Fibroblast of skin of abdomen (primary cell): ENCODE measurements around the gene DGKI.
"Not testable (repeated sequence)": the region's sequence is repeated elsewhere in the genome, so short reads cannot be mapped to it uniquely, and the experiment has no call there.

Experiments
- DNase-seq: peaks from one replicate; pipeline ENCODE4 v3.0.0-alpha.2; 2013

DGKI gene

DNA sequence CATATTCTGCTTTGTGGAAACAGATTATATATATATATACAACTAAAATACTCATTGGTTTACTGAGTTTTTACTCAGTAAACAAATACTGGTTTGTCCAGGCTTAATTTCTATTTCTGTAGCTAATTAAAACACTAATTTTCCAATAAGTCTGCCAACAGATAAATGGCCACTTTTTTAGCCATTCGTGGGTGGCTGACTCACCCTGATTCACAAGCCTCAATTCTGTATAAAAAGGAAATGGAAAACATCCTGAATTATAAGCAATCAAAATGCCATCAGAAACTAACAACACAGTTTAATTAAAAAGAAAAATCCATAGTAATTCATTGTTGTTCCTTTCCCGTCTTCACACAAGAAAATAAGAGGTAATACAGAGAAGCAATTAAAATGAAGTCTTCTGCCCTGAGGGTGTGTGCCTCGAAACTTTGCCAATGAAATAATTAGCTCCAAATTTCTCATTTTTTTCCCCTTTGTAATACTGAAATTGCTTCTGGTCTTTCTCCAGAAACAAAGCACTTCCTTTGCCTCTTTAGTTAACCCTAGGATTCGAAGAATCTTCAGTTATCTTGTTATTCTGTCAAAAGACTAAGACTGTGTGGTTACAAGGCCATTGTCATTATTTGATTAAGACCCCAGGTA lies 384.6 kb downstream of the DGKI start:
- peak; percentile 55 for DNase-seq

DNA sequence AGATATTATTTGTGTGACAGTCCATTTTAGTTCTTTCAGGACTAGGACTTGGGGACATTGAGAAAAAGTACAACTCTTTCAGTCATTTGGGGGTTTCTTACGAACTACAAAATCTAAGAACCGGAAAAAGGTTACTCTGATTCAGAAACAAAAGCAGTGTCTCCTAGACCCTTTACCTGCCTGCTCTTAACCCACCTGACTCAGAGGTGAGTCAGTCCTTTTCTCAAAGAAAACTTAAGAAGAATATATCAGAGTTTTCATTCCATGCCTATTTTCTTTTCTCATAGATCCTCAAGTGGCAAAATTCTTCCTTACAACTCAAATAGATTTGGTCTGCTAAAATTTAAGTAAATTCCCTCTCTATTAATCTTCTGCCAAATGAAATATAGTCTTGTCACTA lies 388.4 kb downstream of the DGKI start:
- DNase-seq = no peak

GRCh38 chr7:137454767-137455166 lies 392.0 kb downstream of the DGKI start:
- DNase-seq = peak; percentile 75

DNA sequence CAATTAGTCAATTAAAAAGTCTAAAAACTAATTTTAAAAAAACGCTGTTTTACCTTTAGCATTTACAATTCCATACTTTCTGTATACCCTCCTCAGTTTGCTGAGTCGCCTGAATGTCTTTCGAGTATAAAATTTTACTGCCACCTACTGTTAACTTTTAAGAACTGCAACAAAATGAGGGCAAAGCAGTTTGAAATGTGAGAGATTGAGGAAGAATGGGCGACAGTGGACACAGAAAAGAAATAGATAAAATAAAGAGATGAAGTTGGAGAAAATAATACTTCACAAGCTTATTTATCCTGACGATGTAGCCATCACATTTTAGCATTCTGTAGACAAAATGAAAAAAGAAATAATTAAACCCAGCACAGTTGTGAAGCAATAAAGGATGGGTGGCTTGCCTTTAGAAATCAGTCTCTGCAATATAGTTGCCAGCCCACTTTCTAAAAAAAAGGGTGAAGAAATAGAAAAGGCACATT lies 392.5 kb downstream of the DGKI start:
- DNase-seq = peak; percentile 62

- DNase-seq = no peak
Observed at GRCh38 chr7:137453356-137453755, 393.4 kb downstream of the DGKI start.

DNA sequence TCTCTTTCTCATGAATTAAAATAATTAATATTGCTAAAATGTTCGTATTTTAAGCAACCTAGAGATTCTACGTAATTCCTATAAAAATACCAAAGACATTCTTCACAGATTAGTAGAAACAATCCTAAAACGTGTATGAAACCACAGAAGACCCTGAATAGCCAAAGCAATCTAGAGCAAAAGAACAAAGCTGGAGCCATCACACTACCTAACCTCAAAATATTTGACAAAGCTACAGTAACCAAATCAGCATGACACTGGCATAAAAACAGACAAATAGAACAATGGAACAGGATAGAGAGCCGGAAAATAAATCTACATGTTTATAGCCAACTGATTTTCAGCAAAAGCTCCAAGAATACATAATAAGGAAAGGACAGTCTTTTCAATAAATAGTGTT lies 397.8 kb downstream of the DGKI start:
- no peak for DNase-seq

GRCh38 chr7:137448572-137448971 lies 398.2 kb downstream of the DGKI start:
- DNase-seq = not testable (repeated sequence)

- peak; percentile 52 for DNase-seq
Observed at GRCh38 chr7:137446025-137446424, 400.7 kb downstream of the DGKI start.

GRCh38 chr7:137445268-137445667 lies 401.5 kb downstream of the DGKI start:
- DNase-seq = peak; percentile 19

- peak; percentile 89 for DNase-seq
Observed at GRCh38 chr7:137443616-137444015, 403.2 kb downstream of the DGKI start.

DNA sequence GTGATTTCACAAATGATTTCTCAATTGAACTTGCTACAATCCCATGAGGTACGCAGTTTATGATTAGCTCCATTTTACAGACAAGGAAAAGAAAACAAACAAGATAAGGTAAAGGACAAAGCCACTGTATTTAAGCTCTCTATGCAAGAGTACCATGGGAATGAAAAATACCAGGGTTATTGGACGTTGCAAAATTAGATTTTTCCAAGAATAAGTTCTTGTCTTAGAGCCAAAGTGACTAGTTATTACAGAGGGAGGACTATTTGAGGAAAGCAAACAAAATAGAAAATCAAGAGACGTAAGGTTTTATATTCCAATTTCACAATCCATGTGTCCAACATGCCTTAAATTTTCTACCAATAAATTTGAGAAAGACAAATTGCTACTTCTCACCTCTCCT lies 405.3 kb downstream of the DGKI start:
- peak; percentile 8 for DNase-seq

- peak; percentile 70 for DNase-seq
Observed at GRCh38 chr7:137439829-137440825, 406.6 kb downstream of the DGKI start.

- no peak for DNase-seq
Observed at GRCh38 chr7:137434946-137435345, 411.8 kb downstream of the DGKI start.

- no peak for DNase-seq
Observed at GRCh38 chr7:137434530-137434929, 412.2 kb downstream of the DGKI start.

- peak; percentile 31 for DNase-seq
Observed at GRCh38 chr7:137423321-137423720, 423.5 kb downstream of the DGKI start.

DNA sequence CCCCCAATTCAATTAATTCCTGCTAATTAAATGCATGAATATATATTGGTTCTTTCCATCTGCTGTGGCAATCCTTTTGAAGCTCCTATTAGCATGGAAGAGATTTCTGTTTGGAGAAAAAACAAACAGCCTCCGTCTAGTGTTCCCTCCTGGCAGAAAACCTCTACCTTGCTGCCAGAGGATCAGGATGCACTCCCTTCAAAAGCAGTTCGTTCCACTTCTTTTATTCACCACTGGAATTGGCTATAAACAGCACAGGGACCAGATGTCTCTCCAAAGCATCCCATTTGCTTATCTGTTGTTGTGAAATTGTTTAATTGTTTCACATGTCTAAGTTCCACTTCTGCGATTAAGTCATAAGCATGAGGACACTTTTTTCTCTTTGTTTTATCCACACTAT lies 425.4 kb downstream of the DGKI start:
- DNase-seq = no peak

DNA sequence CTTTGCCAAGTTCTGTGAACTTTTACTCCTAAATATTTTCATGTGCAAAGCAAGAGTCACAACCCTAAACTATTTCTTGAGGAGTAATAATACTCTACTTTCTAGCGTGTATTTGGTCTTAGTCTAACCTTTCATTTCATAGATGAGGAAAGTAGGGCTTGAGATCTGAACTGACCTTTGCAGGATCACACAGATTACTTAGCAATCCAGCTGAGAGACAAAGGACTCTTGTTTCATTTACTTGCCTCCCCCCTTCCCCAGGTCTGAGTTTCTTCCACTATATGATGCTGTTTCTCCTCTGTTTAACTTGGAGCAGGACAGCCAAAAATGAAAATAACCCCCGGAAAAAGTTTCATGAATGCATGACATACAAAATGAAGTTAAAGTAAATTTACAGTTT lies 427.9 kb downstream of the DGKI start:
- DNase-seq = no peak

- DNase-seq = peak; percentile 31
Observed at GRCh38 chr7:137417464-137417863, 429.3 kb downstream of the DGKI start.

DNA sequence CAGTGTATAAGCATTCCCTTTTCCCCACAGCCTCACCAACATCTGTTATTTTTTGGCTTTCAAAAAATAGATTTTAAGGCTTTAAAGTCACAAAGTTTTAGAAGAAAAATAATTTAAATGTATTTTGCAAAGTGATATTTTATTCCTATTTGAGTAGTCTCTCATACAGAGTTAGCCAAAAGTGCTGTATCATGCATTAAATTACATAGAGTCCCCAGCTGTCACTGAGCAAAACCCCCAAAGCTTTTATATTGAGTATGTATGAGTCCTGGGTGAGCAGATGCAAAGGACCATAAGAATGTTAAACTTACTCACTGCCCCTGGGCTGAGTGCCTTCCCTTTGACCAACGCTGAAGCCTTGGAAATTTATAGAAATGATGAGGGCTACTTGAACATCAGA lies 432.9 kb downstream of the DGKI start:
- no peak for DNase-seq

GRCh38 chr7:137411446-137411845 lies 435.3 kb downstream of the DGKI start:
- no peak for DNase-seq

- DNase-seq = no peak
Observed at GRCh38 chr7:137408126-137408525, 438.6 kb downstream of the DGKI start.

DNA sequence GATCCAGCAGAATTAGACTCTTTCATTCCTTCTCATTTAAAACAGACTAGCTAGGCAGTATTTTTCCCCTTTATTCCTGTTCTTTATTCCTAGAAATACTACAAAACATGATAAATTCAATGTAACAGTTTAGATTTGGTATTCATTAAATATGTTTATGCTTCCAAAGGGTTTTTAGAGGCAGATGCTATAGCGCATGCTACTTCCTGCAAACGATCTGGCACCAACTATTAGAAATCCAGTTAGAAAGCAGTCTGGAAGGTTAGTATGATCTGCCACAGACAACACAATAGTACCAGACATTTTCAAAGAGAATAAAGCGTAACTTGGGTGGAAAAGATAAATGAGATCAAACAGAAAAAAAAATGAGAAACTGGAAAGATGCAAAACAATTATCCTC lies 439.7 kb downstream of the DGKI start:
- DNase-seq = no peak

DNA sequence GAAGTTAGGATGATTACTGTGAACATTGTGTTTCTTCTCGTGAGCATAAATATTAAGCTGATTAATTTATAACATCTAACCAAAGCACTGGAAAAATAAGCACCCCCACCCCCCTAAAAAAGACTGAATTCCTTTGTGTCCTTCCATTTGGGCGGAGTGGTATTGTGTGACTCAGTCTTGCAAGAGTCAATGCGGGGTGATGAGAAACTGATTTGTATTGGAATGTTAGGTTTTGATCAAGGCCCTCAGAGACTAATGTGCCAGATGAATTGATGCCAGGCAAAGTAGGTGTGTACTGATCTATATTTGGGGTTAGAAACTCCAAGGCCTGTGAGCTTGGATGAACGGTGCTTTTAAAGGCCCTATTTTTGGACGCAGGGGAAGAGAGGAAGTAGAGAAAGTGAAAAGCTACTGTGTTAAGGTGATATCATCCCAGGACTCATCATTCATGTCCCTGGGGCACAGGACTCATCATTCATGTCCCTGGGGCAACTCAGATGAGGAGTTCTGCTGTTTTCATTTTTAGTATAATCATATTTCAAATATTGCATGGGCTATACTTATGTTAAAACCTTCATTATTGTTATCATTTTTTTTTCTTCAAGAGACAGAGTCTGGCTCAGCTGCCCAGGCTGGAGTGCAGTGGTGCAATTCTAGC lies 442.0 kb downstream of the DGKI start:
- no peak for DNase-seq
